Measurements from ENCODE around the gene BABAM2. TPM values are rescaled to one million over a fixed set of nuclear protein-coding genes. Genes with fewer than 3 reads are reported as not detected.

BABAM2 gene
- total RNA-seq, 2 experiments from 2014 or later, result 65.4 to 69.5 TPM

DNA sequence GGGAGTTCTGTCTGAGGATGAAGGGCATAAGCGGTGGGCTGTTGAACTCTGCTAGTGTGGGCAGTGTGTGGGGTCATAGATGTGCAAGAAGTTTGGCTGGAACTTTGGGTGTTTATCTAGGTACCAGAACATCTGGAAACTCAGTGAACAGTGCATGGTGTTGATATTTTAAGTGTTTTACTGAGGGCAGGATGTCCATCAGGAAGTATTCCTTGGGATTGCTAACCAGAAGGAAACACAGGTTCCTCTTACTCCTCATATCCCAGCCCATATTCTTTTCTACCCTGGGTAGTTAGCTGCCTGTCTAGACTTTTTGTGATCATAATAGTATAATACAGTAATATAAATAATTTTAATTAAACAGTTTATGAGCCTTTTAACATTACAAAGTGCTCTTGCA, 15.5 kb downstream of the BABAM2 start:
- H3K9me3 Mint-ChIP-seq (ENCODE audit: low read depth), result peaks cover 3% of the 10 kb centered on the region
- H3K4me3 Mint-ChIP-seq, result no peak overlapping the region
- no peak overlapping the region for H3K27ac Mint-ChIP-seq
- ATAC-seq (no peak), DNase-seq (no peak)
- H3K4me1 Mint-ChIP-seq, result peaks cover 69% of the 10 kb centered on the region
- CTCF ChIA-PET, result interaction anchor here (1.3 kb wide), 1 partner anchor 319 kb away, joined by 3 read pairs; no protein-coding TSS in a partner anchor
- H3K27me3 Mint-ChIP-seq, result no peaks in the 10 kb centered on the region
- H3K36me3 Mint-ChIP-seq, result peaks cover 70% of the 10 kb centered on the region

DNA sequence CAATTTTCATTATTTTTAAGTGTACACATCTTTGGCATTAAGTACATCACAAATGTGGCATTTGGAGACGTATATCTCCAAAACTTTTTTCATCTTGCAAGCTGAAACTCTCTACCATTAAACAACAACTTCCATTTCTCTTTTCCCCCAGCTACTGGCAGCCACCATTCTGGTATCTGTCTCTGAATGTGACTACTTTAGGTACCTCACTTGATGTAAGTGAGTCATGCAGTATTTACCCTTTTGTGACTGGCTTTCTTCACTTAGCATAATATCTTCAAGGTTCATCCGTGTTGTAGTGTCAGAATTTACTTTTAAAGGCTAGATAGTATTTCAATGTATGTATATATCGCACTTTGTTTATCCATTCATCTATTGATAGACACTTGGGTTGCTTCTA, 17.0 kb downstream of the BABAM2 start:
- Mint-ChIP-seq H3K36me3 (peaks cover 70% of the 10 kb centered on the region), H3K27me3 (no peaks in the 10 kb centered on the region), H3K27ac (no peak overlapping the region), H3K9me3 (ENCODE audit: low read depth) (peaks cover 3% of the 10 kb centered on the region), H3K4me1 (peaks cover 57% of the 10 kb centered on the region), H3K4me3 (no peak overlapping the region)
- ATAC-seq (peak; percentile 30), DNase-seq (no peak)
- CTCF ChIA-PET, result no interaction called here

DNA sequence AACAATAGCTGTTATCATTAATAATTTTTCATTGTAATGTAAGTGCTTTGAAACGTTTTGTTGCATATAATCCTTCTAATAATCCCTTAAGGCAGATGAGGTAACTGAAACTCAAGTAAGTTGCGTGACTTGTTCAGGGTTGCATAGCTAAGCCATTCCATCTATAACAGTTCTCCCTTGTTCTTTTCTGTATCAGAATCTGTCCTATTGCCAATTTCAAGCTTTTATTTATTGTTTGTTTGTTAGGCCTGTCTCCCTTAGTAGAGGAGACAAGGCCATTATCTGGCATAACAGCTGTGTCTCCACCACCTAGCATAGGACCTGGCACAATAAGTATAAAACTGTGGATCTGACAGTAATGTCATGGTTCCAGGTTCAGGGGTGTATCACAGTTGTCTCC, 19.4 kb downstream of the BABAM2 start:
- no peak overlapping the region for H3K27ac Mint-ChIP-seq
- peaks cover 54% of the 10 kb centered on the region for H3K4me1 Mint-ChIP-seq
- H3K4me3 Mint-ChIP-seq, result no peak overlapping the region
- CTCF ChIA-PET, result no interaction called here
- DNase-seq, result no peak
- H3K9me3 Mint-ChIP-seq (ENCODE audit: low read depth), result no peaks in the 10 kb centered on the region
- peaks cover 64% of the 10 kb centered on the region for H3K36me3 Mint-ChIP-seq
- no peaks in the 10 kb centered on the region for H3K27me3 Mint-ChIP-seq
- ATAC-seq, result no peak

DNA sequence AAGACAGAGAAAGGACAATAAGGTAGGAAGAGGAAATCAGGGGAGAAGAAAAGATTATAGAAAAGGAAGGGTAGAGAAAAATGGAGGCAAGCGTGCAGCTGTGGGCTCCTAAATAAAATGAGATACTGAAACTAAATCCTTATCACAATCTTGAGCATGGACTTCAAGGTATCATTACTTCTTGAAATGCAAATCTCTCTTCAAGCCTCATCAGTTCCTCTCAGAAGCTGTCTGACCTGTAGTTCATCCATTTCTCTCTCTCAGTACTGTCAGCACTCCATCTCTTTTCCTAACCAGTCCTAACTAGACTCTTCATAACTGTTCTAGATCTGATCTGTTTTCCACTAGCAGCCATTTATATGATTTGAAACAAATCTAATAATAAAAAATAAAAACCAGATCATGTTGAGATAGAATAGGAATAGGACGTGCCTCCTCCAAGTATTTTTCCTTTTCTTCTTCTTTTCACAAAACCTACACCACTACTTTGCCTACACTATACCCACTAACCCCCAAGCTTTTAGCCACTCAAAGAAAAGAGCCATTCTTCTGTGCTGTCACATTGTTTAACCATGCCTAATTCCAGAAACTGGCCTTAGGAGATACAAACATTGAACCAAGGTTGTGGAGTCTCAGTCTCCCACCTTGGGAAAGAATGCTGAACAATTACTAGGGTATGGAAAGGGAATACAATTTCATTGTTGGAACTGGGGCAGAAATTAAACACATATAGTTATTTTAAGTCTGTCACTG, 21.1 kb downstream of the BABAM2 start:
- H3K36me3 Mint-ChIP-seq, result peaks cover 50% of the 10 kb centered on the region
- no peak overlapping the region for H3K4me3 Mint-ChIP-seq
- no peaks in the 10 kb centered on the region for H3K27me3 Mint-ChIP-seq
- H3K4me1 Mint-ChIP-seq, result peaks cover 41% of the 10 kb centered on the region
- CTCF ChIA-PET, result no interaction called here
- no peak for ATAC-seq
- no peaks in the 10 kb centered on the region for H3K9me3 Mint-ChIP-seq (ENCODE audit: low read depth)
- H3K27ac Mint-ChIP-seq, result no peak overlapping the region
- no peak for DNase-seq

DNA sequence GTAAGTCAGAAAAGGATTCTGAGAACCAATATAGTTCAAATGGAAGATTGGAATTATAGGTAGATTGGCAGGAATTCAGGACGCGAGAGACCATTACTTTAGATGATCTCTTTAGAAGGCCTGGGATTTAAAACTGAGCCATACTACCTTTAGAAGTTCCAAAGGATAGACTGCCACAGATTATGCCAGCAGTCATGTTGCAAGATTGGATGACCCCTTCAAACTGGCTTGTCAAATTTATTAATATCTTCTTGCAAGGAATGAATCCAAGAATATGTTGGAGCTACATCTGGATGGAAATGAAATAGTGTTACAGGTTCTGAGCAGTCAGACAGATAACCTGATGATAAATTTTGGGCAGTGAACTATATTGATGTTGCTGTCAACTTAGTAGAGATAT, 22.0 kb downstream of the BABAM2 start:
- CTCF ChIA-PET, result no interaction called here
- ATAC-seq, result no peak
- H3K27me3 Mint-ChIP-seq, result no peaks in the 10 kb centered on the region
- H3K4me3 Mint-ChIP-seq, result no peak overlapping the region
- DNase-seq, result no peak
- H3K36me3 Mint-ChIP-seq, result peaks cover 45% of the 10 kb centered on the region
- no peaks in the 10 kb centered on the region for H3K9me3 Mint-ChIP-seq (ENCODE audit: low read depth)
- no peak overlapping the region for H3K27ac Mint-ChIP-seq
- peaks cover 37% of the 10 kb centered on the region for H3K4me1 Mint-ChIP-seq

DNA sequence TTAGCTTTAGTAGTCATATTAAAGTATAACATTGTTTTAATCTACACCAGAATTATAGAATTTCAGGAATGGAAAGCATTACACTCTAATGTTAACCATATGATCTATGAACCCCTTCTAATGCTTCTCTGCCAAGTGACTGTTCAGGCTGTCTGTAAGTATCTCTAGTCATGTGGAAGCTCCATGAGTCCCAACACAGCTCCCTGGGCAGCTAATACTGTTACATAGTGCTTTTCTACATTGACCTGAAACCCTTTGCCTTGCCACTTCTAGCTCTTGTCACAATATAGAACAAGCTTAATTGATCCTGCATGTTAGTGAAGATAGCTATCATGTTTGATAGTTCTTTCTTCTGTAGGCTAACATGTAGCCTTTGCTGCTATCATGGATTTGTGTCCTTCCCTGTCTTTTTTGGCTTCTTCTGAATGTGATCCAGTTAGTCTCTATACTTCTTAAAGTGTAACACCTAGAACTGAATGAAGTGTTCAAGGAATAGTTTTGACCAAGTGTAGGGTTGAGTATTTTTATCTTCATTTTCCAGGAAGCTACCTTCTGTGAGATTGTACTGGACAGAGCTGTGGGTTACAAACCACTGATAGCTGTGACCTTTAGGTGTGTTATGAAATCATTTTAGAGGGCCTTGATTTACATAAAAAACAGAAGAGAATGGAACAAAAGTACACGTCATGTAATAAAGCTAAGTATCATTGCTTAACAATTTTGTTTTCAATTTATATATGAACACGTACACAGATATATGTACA, 23.7 kb downstream of the BABAM2 start:
- H3K36me3 Mint-ChIP-seq, result peaks cover 44% of the 10 kb centered on the region
- ATAC-seq (peak; percentile 53), DNase-seq (no peak)
- CTCF ChIA-PET, result interaction anchor here (0.5 to 1.1 kb wide), 2 partner anchors 10 to 47 kb away, joined by 3 read pairs; no protein-coding TSS in a partner anchor
- H3K27me3 Mint-ChIP-seq, result no peaks in the 10 kb centered on the region
- H3K4me3 Mint-ChIP-seq, result no peak overlapping the region
- no peaks in the 10 kb centered on the region for H3K9me3 Mint-ChIP-seq (ENCODE audit: low read depth)
- peak overlapping the region; percentile 69 for H3K27ac Mint-ChIP-seq
- peaks cover 26% of the 10 kb centered on the region for H3K4me1 Mint-ChIP-seq

DNA sequence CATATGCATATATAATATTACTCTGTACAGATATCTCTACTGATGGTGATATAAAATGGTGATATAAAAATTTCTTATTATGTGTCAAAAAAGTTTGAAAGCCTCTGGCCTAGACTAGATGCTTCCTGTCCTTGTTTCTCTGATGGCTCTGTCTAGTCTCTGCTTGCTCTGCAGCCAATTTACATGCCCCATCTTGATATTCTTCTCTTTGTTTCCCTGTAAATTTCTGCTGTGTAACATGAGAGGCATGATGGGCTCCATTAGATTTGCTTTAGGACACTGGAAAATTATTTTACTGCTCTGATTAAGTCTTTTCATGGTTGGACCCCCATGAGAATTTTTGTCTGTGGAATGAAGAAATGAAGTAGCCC, 24.3 kb downstream of the BABAM2 start:
- Mint-ChIP-seq H3K27me3 (no peaks in the 10 kb centered on the region), H3K4me1 (peaks cover 22% of the 10 kb centered on the region), H3K9me3 (ENCODE audit: low read depth) (no peaks in the 10 kb centered on the region), H3K27ac (no peak overlapping the region), H3K36me3 (peaks cover 43% of the 10 kb centered on the region), H3K4me3 (no peak overlapping the region)
- no peak for ATAC-seq
- no peak for DNase-seq
- CTCF ChIA-PET, result interaction anchor here (0.5 to 1.1 kb wide), 2 partner anchors 9 to 46 kb away, joined by 3 read pairs; no protein-coding TSS in a partner anchor

DNA sequence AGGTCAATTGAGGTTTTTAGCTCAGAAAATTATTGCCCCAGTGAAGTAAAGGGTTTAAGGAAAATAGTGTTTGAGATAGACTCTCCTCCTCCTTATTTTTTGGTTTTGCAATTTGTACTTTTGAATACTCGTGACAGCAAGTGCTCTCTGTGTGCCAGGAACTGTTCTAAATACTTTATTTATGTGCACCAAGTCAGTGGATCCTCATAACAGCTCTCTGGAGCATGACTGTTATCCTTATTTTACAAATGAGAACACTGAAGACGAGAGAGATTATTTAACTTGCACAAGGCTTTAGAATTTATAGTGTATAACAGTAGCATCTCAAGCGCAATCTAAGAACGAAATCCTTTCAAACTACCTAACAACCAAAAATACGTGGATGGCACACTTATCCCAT, 24.7 kb downstream of the BABAM2 start:
- DNase-seq (no peak), ATAC-seq (no peak)
- Mint-ChIP-seq H3K4me1 (peaks cover 23% of the 10 kb centered on the region), H3K36me3 (peaks cover 41% of the 10 kb centered on the region), H3K27ac (no peak overlapping the region), H3K4me3 (no peak overlapping the region), H3K9me3 (ENCODE audit: low read depth) (no peaks in the 10 kb centered on the region), H3K27me3 (no peaks in the 10 kb centered on the region)
- CTCF ChIA-PET, result no interaction called here

DNA sequence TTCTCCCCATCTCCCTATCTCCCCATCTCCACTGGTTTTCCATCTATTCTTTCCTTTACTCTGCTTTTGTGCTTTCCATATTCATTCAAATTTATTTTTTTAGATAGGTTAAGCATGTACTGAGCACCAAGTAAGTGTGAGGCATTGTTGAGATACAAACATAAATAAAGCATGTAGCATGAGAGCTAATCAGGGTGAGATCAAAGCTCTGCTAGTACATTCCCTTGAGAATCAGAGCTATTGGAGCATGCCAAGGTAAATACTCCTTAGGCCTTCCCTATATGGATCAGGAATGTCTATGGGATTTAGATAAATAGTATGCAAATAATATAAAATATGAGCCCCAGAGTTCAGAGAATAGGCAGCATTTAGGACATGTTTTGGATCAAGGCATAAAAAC, 25.3 kb downstream of the BABAM2 start:
- no peak overlapping the region for H3K27ac Mint-ChIP-seq
- H3K36me3 Mint-ChIP-seq, result peaks cover 40% of the 10 kb centered on the region
- no peak for DNase-seq
- CTCF ChIA-PET, result no interaction called here
- no peaks in the 10 kb centered on the region for H3K27me3 Mint-ChIP-seq
- no peak for ATAC-seq
- H3K4me1 Mint-ChIP-seq, result peaks cover 28% of the 10 kb centered on the region
- no peak overlapping the region for H3K4me3 Mint-ChIP-seq
- H3K9me3 Mint-ChIP-seq (ENCODE audit: low read depth), result no peaks in the 10 kb centered on the region

DNA sequence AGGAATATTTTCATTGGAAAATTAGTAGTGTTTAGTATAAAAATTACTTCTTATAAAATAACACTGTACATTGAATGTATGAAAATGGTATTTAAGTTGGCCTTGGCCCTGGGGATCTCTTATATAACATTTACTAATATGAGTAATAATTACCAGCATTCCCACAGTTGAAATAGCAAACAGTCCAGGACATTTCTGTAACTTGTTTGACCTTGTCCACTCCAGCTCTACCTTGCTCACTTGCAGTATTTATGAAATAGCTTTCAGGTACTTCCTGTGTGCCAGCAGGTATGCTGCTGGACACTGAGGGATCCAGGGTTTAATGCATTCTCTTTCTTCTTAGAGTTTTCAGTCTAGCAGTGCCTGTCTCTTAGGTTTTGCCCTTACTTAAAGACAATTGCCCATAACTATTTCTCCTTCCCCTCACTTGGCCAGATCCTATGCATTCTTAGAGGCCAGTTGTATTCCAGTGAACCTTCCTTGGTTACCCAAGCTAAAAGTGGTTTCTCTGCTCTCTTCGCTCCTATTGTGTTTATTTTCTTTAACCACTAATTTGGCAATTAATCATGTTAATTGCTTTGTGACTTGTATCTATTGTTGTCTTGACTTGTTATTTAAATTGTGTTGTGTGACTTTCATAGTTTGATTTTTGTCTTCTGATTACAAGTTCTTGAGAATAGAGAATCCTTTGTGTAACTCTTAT, 25.9 kb downstream of the BABAM2 start:
- H3K9me3 Mint-ChIP-seq (ENCODE audit: low read depth), result no peaks in the 10 kb centered on the region
- DNase-seq, result no peak
- CTCF ChIA-PET, result no interaction called here
- peaks cover 38% of the 10 kb centered on the region for H3K36me3 Mint-ChIP-seq
- no peak overlapping the region for H3K4me3 Mint-ChIP-seq
- H3K27me3 Mint-ChIP-seq, result no peaks in the 10 kb centered on the region
- no peak for ATAC-seq
- H3K4me1 Mint-ChIP-seq, result peaks cover 28% of the 10 kb centered on the region
- no peak overlapping the region for H3K27ac Mint-ChIP-seq

DNA sequence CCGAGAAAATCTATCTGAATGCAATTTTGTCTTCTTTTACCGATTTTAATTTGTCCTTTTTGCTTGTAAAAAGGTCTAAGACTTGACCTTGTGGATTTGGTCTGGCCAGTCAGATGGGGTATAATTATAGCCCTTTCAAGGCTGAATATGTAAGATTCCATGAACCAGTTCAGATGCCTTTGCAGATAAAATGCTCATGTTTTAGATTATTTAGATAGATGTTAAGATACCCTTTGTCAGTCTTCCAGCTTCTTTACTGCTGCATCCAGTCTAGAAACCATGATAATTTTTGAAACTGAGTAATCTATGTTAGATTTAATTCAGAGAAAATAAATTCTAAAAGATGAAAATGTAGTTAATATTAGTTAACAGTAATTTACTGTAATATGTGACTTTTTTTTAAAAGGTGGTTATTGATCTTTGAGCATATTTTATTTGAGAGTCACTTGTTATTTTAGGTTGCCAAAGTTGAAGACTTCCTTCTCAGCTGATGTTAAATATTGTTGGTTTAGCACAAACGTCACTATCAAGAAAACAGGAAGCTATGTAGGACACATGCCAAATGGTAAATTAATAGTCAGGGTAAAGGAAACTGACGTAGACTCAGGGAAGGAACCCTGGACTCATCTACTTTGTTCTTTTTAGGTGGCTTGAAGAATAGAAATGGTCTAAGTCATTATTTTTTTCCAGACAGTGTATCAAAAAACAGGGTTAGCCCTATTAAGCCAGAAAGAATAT, 29.8 kb downstream of the BABAM2 start:
- CTCF ChIA-PET, result no interaction called here
- Mint-ChIP-seq H3K27me3 (no peaks in the 10 kb centered on the region), H3K36me3 (peaks cover 36% of the 10 kb centered on the region), H3K27ac (peak overlapping the region; percentile 73), H3K9me3 (ENCODE audit: low read depth) (no peaks in the 10 kb centered on the region), H3K4me3 (no peak overlapping the region), H3K4me1 (peaks cover 20% of the 10 kb centered on the region)
- peak; percentile 69 for ATAC-seq
- no peak for DNase-seq

DNA sequence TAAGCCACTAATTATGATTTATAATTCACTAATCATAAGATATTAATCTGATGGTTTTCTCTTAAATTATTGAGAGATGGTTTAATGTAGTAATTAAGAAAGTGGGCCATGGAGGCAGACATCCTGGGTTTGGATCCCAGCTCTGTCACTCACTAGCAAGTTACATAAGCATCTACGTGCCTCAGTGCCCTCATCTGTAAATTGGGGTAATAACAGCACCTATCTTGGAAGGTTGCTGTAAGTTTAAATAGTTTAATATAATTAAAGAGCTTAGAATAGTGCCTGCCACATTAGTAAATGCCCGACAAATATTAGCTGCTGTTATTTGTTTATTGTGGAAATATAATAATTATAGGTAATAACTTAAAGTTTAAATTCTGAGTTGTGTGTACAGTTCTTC, 30.9 kb downstream of the BABAM2 start:
- no peak for ATAC-seq
- no peaks in the 10 kb centered on the region for H3K27me3 Mint-ChIP-seq
- peaks cover 42% of the 10 kb centered on the region for H3K36me3 Mint-ChIP-seq
- H3K9me3 Mint-ChIP-seq (ENCODE audit: low read depth), result no peaks in the 10 kb centered on the region
- peaks cover 30% of the 10 kb centered on the region for H3K4me1 Mint-ChIP-seq
- CTCF ChIA-PET, result no interaction called here
- H3K4me3 Mint-ChIP-seq, result no peak overlapping the region
- H3K27ac Mint-ChIP-seq, result no peak overlapping the region
- no peak for DNase-seq

DNA sequence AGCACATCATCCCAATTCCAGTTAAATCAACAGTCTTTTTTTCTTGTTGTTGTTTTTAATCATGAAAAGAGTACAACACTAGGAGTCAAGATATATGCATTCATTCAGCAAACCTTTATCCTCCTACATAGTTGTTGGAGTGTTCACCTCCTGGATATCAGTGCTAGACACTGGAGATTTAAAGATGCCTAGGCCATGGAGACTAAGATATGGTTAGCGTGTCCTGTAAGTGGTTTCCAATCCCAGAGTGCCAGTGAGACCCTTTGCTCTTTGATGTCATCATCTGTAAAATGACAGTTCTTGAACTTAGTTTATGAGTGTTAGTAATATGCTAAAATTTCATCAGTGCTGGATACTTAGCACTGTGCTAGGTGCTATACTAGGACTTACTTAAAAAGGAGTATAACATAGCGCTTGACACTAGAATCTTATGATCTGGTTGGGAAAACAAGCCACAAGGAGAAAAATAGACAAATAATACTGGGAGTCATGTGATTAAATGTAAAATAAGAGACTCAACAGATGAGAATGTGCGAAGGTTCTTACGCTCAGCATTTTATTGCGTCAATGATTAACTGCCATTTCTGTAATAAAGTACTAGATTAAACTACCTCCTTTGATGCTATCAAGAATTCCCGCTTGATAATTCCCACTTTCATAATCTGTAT, 31.5 kb downstream of the BABAM2 start:
- Mint-ChIP-seq H3K27ac (no peak overlapping the region), H3K27me3 (no peaks in the 10 kb centered on the region), H3K4me3 (no peak overlapping the region), H3K9me3 (ENCODE audit: low read depth) (no peaks in the 10 kb centered on the region), H3K36me3 (peaks cover 46% of the 10 kb centered on the region), H3K4me1 (peaks cover 32% of the 10 kb centered on the region)
- no peak for DNase-seq
- CTCF ChIA-PET, result no interaction called here
- no peak for ATAC-seq

Measured in activated CD8-positive, alpha-beta memory T cell treated with anti-CD3 and anti-CD28 coated beads, Interleukin-2, amount 10 ng/mL, durations not matched to agents 7 days and 5 days (primary cell).